A204.1 (cell line): ENCODE measurements around the gene WDR27.
"Not testable (repeated sequence)": the region's sequence is repeated elsewhere in the genome, so short reads cannot be mapped to it uniquely, and the experiment has no call there.

Experiments
- FAIRE-seq: peaks from 2 replicates; lab custom pipeline; 2012; peaks lifted over from hg19 to GRCh38; lab: Jason Lieb, UNC

The WDR27 gene

DNA sequence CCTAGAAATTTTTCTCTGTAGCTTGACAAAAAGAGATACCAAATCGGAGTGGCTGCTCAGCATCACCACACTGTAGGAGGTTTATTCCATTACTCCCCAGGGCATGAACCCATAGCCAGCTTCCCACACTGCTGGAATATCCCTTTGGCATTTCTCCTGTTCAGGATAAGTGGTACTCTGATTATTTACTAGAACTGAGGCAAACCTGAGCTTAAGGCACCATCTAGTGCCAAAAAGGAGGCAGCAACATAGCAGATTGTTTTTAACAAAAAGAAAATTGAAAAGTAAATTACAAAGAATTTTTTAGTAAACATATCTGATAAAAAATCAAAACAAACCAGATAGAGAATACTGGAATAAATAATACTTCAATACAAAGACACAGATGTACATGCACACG, 181.7 kb downstream of the WDR27 start:
- FAIRE-seq: no peak

DNA sequence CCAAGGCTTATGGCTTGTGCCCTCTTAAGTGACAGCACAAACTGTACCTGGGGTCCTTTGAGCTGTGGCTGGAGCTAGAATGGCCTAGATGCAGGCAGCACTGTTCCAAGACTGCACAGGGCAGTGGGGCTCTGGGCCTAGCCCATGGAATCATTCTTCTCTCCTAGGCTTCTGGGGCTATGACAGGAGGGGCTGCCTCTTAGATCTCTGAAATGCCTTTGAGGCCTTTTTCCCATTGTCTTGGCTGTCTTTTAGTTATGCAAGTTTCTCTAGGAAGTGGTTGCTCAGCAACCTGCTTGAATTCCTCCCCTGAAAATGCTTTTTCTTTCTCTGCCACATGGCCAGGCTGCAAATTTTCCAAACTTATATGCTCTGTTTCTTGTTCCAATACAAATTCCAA, 183.4 kb downstream of the WDR27 start:
- FAIRE-seq: no peak

DNA sequence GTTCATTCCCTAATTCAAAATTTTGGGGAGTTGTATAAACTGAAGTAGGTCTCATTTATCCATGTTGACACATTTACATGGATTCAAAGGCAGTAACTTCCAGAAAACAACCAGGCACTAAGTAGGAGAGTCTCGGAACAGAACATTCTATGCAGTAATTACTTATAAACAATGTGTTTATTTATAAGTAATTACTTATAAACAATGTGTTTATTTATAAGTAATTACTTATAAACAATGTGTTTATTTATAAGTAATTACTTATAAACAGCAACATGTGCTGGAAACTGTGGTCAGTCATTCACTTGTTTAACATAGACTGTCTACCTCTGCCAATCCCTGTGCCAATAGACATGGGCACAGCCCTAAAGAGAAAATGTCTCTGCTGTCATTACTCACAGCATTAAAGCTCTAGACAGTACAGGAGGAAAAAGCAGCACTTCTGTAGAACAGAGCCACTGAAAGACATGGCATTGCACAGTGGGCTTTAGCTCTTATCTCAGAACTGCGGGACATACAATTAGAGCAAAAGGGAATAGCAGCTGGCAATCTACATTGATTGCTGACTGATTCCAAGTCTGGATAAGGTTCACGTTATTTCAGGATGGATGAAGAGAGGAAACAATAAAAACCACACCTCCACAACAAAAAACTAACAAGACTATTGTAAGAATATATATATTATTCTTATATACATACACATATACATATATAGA, 188.2 kb downstream of the WDR27 start:
- peak; percentile 99 for FAIRE-seq

GRCh38 chr6:169511785-169512184, 190.0 kb downstream of the WDR27 start:
- not testable (repeated sequence) for FAIRE-seq

GRCh38 chr6:169510871-169511270, 191.0 kb downstream of the WDR27 start:
- no peak for FAIRE-seq

- FAIRE-seq: no peak
These were observed 193.4 kb downstream of the WDR27 start for GRCh38 chr6:169508452-169508851.

DNA sequence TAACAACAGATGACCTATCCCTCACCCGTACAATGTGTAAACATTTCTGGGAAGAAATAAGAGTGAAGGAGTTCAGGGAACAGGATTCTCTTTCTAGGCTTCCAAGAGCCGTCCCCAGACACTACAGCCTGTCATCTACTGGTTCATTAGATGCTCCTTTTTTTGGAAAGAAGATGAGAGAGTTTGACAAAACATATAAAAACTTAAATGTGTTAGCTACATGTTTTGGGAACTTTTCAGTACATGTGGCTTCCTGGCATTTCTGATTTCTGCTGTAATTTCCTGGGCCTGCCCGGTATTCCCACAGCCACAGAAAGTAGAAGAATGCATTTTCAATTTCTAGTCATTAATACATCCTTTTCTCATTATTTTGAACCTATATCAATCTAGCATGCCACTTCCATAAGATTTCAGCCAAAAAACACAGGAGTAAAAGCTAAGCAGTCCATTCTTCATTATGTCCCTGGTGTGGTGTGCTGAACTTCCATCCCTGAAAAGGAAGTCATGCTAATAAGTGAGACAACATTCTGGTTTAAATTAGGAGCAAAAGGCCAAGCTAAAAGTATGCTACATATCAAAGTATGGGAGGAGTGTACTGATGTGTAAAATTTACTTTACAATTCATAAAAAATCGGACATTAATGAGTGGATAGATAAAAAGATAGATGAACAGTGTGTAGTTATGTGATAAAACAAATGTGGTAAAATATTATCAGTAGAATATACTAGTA, 198.2 kb downstream of the WDR27 start:
- FAIRE-seq: no peak

DNA sequence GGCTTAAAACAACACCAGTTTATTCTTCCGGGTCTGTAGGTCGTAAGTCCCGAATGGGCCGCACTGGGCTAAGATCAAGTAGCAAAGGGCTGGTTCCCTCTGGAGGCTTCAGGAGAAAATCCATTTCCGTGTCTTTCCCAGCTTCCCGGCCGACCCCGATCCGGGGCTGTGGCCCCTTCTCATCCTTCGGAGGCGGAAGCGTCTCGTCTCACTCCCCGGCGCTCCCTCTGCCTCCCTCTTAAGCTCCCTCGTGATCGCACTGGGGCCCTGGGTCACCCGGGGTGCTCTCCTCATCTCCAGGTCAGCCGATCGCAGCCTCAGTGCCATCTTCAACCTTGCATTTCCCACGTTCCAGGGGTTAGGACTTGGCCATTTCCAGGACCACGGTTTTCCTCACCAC, 199.4 kb downstream of the WDR27 start:
- no peak for FAIRE-seq

- FAIRE-seq: no peak
These were observed 200.0 kb downstream of the WDR27 start for GRCh38 chr6:169501777-169502313.

- no peak for FAIRE-seq
These were observed 200.7 kb downstream of the WDR27 start for GRCh38 chr6:169501128-169501527.

DNA sequence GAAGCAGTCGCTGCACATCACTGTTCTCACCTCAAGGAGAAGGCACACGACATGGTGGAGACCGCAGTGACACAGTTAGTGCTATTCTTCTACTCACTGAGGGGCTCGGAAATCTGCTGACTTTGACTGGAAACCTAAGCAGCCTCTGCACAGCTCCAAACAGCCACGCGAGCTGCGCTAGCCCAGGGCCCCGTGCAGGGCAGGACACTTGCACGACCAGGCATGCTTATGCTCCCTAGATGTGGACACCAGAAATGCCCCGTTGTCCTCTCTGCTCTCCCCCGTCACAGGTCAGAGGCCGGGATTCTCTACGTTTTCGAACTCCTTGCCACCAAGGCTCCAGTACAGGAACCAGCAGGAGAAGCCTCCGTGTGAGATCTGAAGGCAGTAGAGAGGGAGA, 201.1 kb downstream of the WDR27 start:
- FAIRE-seq: no peak

- FAIRE-seq: no peak
These were observed 202.0 kb downstream of the WDR27 start for GRCh38 chr6:169499848-169500247.

GRCh38 chr6:169498916-169499513, 202.8 kb downstream of the WDR27 start:
- FAIRE-seq: no peak

GRCh38 chr6:169495601-169496000, 206.2 kb downstream of the WDR27 start:
- no peak for FAIRE-seq

- FAIRE-seq: no peak
These were observed 207.8 kb downstream of the WDR27 start for GRCh38 chr6:169494038-169494437.

GRCh38 chr6:169491482-169491881, 210.3 kb downstream of the WDR27 start:
- FAIRE-seq: no peak

- FAIRE-seq: no peak
These were observed 211.0 kb downstream of the WDR27 start for GRCh38 chr6:169490830-169491229.

- no peak for FAIRE-seq
These were observed 211.6 kb downstream of the WDR27 start for GRCh38 chr6:169490246-169490641.

DNA sequence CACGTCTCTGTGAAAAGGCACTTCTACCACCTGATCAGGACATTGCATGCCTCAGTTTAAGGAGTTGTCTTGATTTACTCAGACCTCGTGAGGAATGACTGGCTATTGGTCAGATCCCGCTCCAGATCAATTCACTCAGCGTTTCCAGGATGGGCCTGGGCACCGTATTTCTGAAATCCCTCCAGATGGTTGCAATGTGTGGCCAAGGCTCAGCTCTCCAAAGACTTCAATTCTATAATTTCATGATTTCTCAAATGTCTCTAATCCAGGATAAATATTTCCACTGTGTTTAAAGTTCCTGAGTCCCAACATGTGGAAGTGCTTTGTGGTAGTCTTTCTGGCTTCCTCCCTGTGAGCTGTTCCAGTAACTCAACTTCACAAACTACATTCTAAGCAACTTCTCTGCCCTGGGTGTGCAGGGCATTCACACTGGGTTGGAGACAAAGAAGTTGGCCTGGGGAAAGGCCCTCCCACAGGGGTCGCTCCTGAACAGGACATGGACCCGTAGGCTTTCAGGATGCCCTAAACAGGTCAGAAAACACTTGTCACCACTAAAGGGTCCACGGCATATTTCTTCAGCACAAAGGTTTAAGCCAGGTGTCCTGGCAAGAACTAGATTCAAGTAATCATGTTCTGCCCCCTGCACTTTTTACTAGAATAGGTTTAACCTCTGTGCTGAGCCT, 212.1 kb downstream of the WDR27 start:
- no peak for FAIRE-seq

DNA sequence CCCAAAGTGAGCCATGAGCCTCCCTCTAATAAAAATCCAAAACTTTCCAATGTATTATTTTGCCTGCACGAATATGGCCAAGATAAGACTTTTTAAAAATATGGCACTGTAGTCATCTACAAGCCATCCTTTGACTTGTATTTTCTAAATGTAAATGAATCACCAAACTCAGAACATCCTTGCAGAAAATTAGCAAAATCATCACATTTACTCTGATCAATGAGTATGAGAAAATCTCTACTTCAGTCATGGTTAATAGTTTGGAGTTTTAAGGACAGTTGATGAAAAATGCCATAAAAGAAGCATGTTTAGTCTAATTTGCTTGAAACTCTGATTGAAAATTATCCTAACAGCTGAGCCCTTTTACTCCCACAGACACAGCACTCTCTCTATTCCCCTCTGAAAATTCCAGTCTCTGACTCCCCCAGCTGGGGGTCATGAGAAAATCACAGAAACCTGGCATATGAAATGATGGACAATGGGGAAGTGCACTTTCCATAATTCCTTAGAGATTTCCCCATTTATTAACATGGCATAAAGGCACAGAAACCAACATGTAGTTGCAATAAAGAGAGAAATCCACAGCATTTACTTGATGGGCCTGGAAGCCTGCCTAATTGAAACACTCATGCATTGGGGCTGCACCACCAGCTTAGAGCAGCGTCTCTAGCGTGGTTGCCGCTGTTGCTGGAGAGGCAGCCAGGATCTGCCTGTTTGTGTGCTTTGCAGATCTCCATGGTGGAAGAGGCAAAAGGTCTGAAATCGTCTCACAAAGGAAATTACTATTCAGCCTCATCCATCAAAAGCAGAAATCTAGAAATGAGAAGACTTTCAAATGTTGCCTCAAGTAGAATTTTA, 214.0 kb downstream of the WDR27 start:
- no peak for FAIRE-seq

DNA sequence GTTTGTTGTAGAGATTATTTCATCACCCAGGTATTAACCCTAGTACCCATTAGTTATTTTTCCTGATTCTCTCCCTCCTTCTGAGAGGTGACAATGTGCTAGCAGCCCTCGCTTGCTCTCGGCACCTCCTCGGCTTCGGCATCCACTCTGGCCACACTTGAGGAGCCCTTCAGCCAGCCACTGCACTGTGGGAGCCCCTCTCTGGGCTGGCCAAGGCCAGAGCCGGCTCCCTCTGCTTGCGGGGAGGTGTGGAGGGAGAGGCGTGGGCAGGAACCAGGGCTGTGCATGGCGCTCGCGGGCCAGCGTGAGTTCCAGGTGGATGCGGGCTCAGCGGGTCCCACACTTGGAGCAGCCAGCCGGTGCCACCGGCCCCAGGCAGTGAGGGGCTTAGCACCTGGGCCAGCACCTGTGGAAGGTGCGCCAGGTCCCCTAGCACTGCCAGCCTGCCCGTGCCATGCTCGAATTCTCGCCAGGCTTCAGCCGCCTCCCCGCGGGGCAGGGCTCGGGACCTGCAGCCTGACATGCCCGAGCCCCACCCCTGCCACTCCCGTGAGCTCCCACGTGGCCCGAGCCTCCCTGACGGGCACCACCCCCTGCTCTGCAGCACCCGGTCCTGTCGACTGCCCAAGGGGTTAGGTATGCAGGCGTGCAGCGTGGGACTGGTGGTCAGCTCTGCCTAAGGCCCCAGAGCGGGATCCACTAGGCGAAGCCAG, 221.9 kb downstream of the WDR27 start:
- FAIRE-seq: no peak
